SU-DHL-6 (cell line): Measurements from ENCODE around the gene EEF2K.

Experiments used
- H2AFZ ChIP-seq: fragments of 200-600 bp; sonication (generic); 2 replicates; pipeline ENCODE4 v1.6.1; 2014; ENCODE audit warnings: low read depth, mild to moderate bottlenecking, moderate library complexity, mixed read lengths, antibody characterized with exemption, low read length; ENCODE audit not compliant: severe bottlenecking
- H3F3A ChIP-seq: fragments of 200-600 bp; shearing (Covaris generic); 2 replicates; pipeline ENCODE4 v1.6.0; 2016; ENCODE audit warnings: antibody characterized with exemption, mild to moderate bottlenecking; ENCODE audit not compliant: insufficient read depth
- H3K27ac ChIP-seq: fragments of 200-600 bp; sonication (generic); 2 replicates; pipeline ENCODE4 v1.5.1; 2016; ENCODE audit warnings: low read depth, mild to moderate bottlenecking, low read length, moderate library complexity, mixed read lengths
- H3K27me3 ChIP-seq: fragments of 200-600 bp; sonication (generic), shearing (Covaris generic); 2 replicates; pipeline ENCODE4 v1.6.0; 2014; ENCODE audit warnings: mild to moderate bottlenecking, low read length
- H3K36me3 ChIP-seq: fragments of 200-600 bp; sonication (generic); 2 replicates; pipeline ENCODE4 v1.6.1; 2014; ENCODE audit warnings: mild to moderate bottlenecking, low read length, mixed read lengths
- H3K4me2 ChIP-seq: fragments of 300-600, 200-600 bp; shearing (Covaris generic), sonication (generic); 2 replicates; pipeline ENCODE4 v1.6.0; 2014; ENCODE audit warnings: low read length, low read depth, mild to moderate bottlenecking; ENCODE audit not compliant: poor library complexity, severe bottlenecking
- H3K4me3 ChIP-seq: fragments of 200-600 bp; sonication (generic); 2 replicates; pipeline ENCODE4 v1.5.1; 2014; ENCODE audit warnings: antibody characterized with exemption, low read length, mild to moderate bottlenecking, mixed read lengths; ENCODE audit not compliant: insufficient read depth, poor library complexity, severe bottlenecking
- H3K79me2 ChIP-seq: fragments of 200-600 bp; sonication (generic); 2 replicates; pipeline ENCODE4 v1.6.1; 2014; ENCODE audit warnings: mild to moderate bottlenecking, low read length, moderate library complexity; ENCODE audit not compliant: insufficient read depth
- H3K9ac ChIP-seq: fragments of 200-600 bp; sonication (generic); 2 replicates; pipeline ENCODE4 v1.7.0; 2014; ENCODE audit warnings: mild to moderate bottlenecking, low read length
- H3K9me2 ChIP-seq: fragments of 200-600 bp; sonication (generic); replicated peaks from 2 replicates; pipeline ENCODE4 v1.6.1; 2014; ENCODE audit warnings: low read length; ENCODE audit not compliant: insufficient read depth
- H3K9me3 ChIP-seq: fragments of 200-600 bp; sonication (generic); 2 replicates; pipeline ENCODE4 v1.6.1; 2014; ENCODE audit warnings: low read length, mixed read lengths; ENCODE audit not compliant: insufficient read depth
- H4K20me1 ChIP-seq: fragments of 200-600 bp; sonication (generic); 2 replicates; pipeline ENCODE4 v1.6.1; 2014; ENCODE audit warnings: low read depth, mild to moderate bottlenecking, antibody characterized with exemption, low read length, moderate library complexity, mixed read lengths
- EZH2phosphoT487 ChIP-seq: fragments of 200-600 bp; sonication (generic), shearing (Covaris generic); conservative IDR thresholded peaks from 2 replicates; pipeline ENCODE4 v1.6.1; 2018; ENCODE audit warnings: mild to moderate bottlenecking, antibody characterized with exemption, low read length, moderate library complexity, mixed read lengths
- TF ChIP-seq, protein P1 (sequence below): fragments of 200-600 bp; sonication (generic); IDR thresholded peaks from one replicate; pipeline ENCODE4 v1.5.1; 2017; ENCODE audit warnings: antibody characterized with exemption, mild to moderate bottlenecking, low read length, moderate library complexity; ENCODE audit not compliant: insufficient read depth, poor library complexity, severe bottlenecking

The EEF2K gene

GRCh38 chr16:22302776-22303363 is 96.8 kb downstream of the EEF2K start:
- H3K27me3 ChIP-seq: no peaks in the 10 kb centered on the region
- H3K4me3 ChIP-seq: no peak overlapping the region
- H3K79me2 ChIP-seq: peaks cover 67% of the 10 kb centered on the region
- H3K4me2 ChIP-seq: no peak overlapping the region
- H3K9ac ChIP-seq: no peak overlapping the region
- H4K20me1 ChIP-seq: peaks cover 9% of the 10 kb centered on the region; the same call in 1 of the 2 replicates
- no peak overlapping the region for H3K27ac ChIP-seq
- H3F3A ChIP-seq: peaks cover 13% of the 10 kb centered on the region; the same call in 1 of the 2 replicates
- H3K9me3 ChIP-seq: no peaks in the 10 kb centered on the region
- no peak overlapping the region for H2AFZ ChIP-seq
- H3K9me2 ChIP-seq: no peaks in the 10 kb centered on the region
- TF ChIP-seq EZH2phosphoT487: no peak
- TF ChIP-seq, protein P1, sequence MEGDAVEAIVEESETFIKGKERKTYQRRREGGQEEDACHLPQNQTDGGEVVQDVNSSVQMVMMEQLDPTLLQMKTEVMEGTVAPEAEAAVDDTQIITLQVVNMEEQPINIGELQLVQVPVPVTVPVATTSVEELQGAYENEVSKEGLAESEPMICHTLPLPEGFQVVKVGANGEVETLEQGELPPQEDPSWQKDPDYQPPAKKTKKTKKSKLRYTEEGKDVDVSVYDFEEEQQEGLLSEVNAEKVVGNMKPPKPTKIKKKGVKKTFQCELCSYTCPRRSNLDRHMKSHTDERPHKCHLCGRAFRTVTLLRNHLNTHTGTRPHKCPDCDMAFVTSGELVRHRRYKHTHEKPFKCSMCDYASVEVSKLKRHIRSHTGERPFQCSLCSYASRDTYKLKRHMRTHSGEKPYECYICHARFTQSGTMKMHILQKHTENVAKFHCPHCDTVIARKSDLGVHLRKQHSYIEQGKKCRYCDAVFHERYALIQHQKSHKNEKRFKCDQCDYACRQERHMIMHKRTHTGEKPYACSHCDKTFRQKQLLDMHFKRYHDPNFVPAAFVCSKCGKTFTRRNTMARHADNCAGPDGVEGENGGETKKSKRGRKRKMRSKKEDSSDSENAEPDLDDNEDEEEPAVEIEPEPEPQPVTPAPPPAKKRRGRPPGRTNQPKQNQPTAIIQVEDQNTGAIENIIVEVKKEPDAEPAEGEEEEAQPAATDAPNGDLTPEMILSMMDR: no peak
- H3K36me3 ChIP-seq: no peaks in the 10 kb centered on the region

- Histone ChIP-seq H2AFZ (no peak overlapping the region), H3K9me3 (no peaks in the 10 kb centered on the region), H3F3A (no peaks in the 10 kb centered on the region), H3K4me3 (no peak overlapping the region), H3K27ac (no peak overlapping the region), H3K9ac (no peak overlapping the region), H3K36me3 (no peaks in the 10 kb centered on the region), H3K9me2 (no peaks in the 10 kb centered on the region), H3K79me2 (peaks cover 53% of the 10 kb centered on the region), H4K20me1 (peaks cover 3% of the 10 kb centered on the region; the same call in 1 of the 2 replicates), H3K4me2 (no peak overlapping the region), H3K27me3 (no peaks in the 10 kb centered on the region)
- TF ChIP-seq, protein P1: no peak
- TF ChIP-seq EZH2phosphoT487: no peak
Measured at GRCh38 chr16:22304411-22304810, 98.3 kb downstream of the EEF2K start.

DNA sequence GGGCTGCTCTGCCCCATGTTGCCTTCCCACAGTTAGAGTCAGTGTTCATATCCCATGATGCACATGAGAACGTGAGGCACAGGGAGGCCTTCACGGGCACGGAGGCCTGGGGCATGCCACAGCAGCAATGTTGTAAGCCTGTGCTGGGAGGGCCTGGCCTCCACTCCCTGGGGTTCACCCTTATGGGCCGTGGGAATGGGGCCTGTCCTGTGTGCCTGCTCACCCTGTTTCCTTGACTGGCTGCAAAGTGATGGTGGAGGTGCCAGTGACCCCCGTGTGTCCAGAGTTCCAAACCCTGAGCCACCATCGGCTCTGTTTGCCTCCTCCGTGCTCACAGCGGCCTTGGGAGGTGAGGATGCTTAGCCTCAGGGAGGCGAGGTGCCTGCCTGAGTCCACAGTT is 100.7 kb downstream of the EEF2K start:
- H2AFZ ChIP-seq: no peak overlapping the region
- no peak overlapping the region for H3K4me3 ChIP-seq
- H3K27me3 ChIP-seq: no peaks in the 10 kb centered on the region
- H3K9ac ChIP-seq: no peak overlapping the region
- no peak overlapping the region for H3K27ac ChIP-seq
- no peaks in the 10 kb centered on the region for H3F3A ChIP-seq
- no peaks in the 10 kb centered on the region for H3K9me2 ChIP-seq
- H3K9me3 ChIP-seq: no peaks in the 10 kb centered on the region
- H4K20me1 ChIP-seq: no peaks in the 10 kb centered on the region; the same call in 1 of the 2 replicates
- no peaks in the 10 kb centered on the region for H3K36me3 ChIP-seq
- peaks cover 30% of the 10 kb centered on the region for H3K79me2 ChIP-seq
- TF ChIP-seq, protein P1: no peak
- no peak for TF ChIP-seq EZH2phosphoT487
- H3K4me2 ChIP-seq: no peak overlapping the region
